Gastrocnemius medialis (tissue), 4 donors: Measurements from ENCODE around the gene ZNF697.

Experiments used
- CTCF ChIP-seq, 5 experiments: fragments of 450-650 bp in 3 of 5; fragments of 200-600 bp in 2 of 5; sonication (generic) in 2 of 5; IDR thresholded peaks in 4 of 5; conservative IDR thresholded peaks in 1 of 5; 1 replicate in 4 of 5; 2 replicates in 1 of 5; pipeline ENCODE4 v1.5.1; 2016 to 2019; ENCODE audit warnings: antibody characterized with exemption in 5 of 5, mild to moderate bottlenecking in 3 of 5, moderate library complexity in 3 of 5
- POLR2A ChIP-seq, 2 donors: fragments of 450-650 bp; IDR thresholded peaks; one replicate each; pipeline ENCODE4 v1.6.1; 2017; ENCODE audit warnings: antibody characterized with exemption in 2 of 2, mild to moderate bottlenecking in 2 of 2, moderate library complexity in 2 of 2

- no peak for TF ChIP-seq CTCF (IDR thresholded peaks at IDR 0.05 in 4 of 5, conservative IDR thresholded peaks at IDR 0.05 in 1 of 5)
- TF ChIP-seq POLR2A (IDR thresholded peaks at IDR 0.05), result no peak
These were observed 33.5 kb upstream of the ZNF697 start for GRCh38 chr1:119681560-119681959.
